Gastrocnemius medialis (tissue), 4 donors: Measurements from ENCODE around the gene OS9. TPM values are rescaled to one million over a fixed set of nuclear protein-coding genes. Genes with fewer than 3 reads are reported as not detected.

Experiments
- ATAC-seq, 2 donors: fragments of 150-250 bp; one replicate each; pipeline ENCODE4 v1.9.1; 2016
- DNase-seq, 2 donors: peaks; one replicate each; pipeline ENCODE4 v3.0.0-alpha.2; 2019
- H3K27ac ChIP-seq, 4 donors: fragments of 200-600 bp; sonication (generic); 1 replicate in 1 of 4; 2 replicates in 3 of 4; pipeline ENCODE4 v1.5.1; 2016 to 2018; ENCODE audit warnings: mild to moderate bottlenecking in 2 of 4, moderate library complexity in 1 of 4
- H3K27me3 ChIP-seq, 3 donors: fragments of 200-600 bp; sonication (generic) in 2 of 3; 1 replicate in 1 of 3; 2 replicates in 2 of 3; pipeline versions ENCODE4 v1.5.1 to v1.6.0; 2016 to 2019; ENCODE audit warnings: mild to moderate bottlenecking in 1 of 3, moderate library complexity in 1 of 3
- H3K36me3 ChIP-seq, 2 donors: fragments of 200-600 bp; sonication (generic) in 1 of 2; one replicate each; pipeline ENCODE4 v1.5.1; 2017 to 2018
- H3K4me1 ChIP-seq, 2 donors: fragments of 200-600 bp; sonication (generic) in 1 of 2; one replicate each; pipeline ENCODE4 v1.5.1; 2016 to 2017; ENCODE audit warnings: mild to moderate bottlenecking in 2 of 2
- H3K4me3 ChIP-seq, 4 donors: fragments of 200-600 bp; sonication (generic) in 3 of 4; 1 replicate in 1 of 4; 2 replicates in 3 of 4; pipeline ENCODE4 v1.5.1; 2016 to 2019; ENCODE audit warnings: mild to moderate bottlenecking in 2 of 4
- H3K9me3 ChIP-seq, 3 donors: fragments of 200-600 bp; sonication (generic) in 2 of 3; 1 replicate in 1 of 3; 2 replicates in 2 of 3; pipeline ENCODE4 v1.5.1; 2016 to 2019
- CTCF ChIP-seq, 5 experiments: fragments of 450-650 bp in 3 of 5; fragments of 200-600 bp in 2 of 5; sonication (generic) in 2 of 5; IDR thresholded peaks in 4 of 5; conservative IDR thresholded peaks in 1 of 5; 1 replicate in 4 of 5; 2 replicates in 1 of 5; pipeline ENCODE4 v1.5.1; 2016 to 2019; ENCODE audit warnings: antibody characterized with exemption in 5 of 5, mild to moderate bottlenecking in 3 of 5, moderate library complexity in 3 of 5
- POLR2A ChIP-seq, 2 donors: fragments of 450-650 bp; IDR thresholded peaks; one replicate each; pipeline ENCODE4 v1.6.1; 2017; ENCODE audit warnings: antibody characterized with exemption in 2 of 2, mild to moderate bottlenecking in 2 of 2, moderate library complexity in 2 of 2
- in situ Hi-C, 4 donors: fragments of 200-750 bp; cut with MboI; loops; one replicate each; pipeline versions ENCODE4 v1.15.0 to v1.8.0; 2017; ENCODE audit warnings: low sequenced_read_pairs in 4 of 4
- intact Hi-C: fragments of 100-400 bp; cut with DNase I; formaldehyde crosslinking; loops from one replicate; pipeline ENCODE4 v1.15.1; 2023; ENCODE audit warnings: low total_unique reads
- total RNA-seq, 4 donors: library from RNA; depleted of rRNA; stranded (reverse); fragments of >200 nt; gene quantifications; one replicate each; pipeline versions ENCODE4 v1.1.0 to v1.2.3, GENCODE V29; 2016

OS9 gene
- total RNA-seq, 4 donors from 2014 or later = 77.0 to 152 (median 106) TPM

GRCh38 chr12:57695770-57696432 lies 2.0 kb downstream of the OS9 start:
- TF ChIP-seq CTCF (IDR thresholded peaks at IDR 0.05 in 4 of 5, conservative IDR thresholded peaks at IDR 0.05 in 1 of 5) = no peak
- no peak for TF ChIP-seq POLR2A (IDR thresholded peaks at IDR 0.05)
- in situ Hi-C loops (no loop called here), intact Hi-C loops (loop anchor here (2.0 to 10.0 kb wide), 2 partner anchors 105 to 241 kb away; partner anchors contain the start of genes GLI1, INHBE and PIP4K2C)
- peaks cover 7% of the 10 kb centered on the region in 2 donors for H3K4me1 ChIP-seq
- DNase-seq (no peak), ATAC-seq (no peak)
- no peaks in the 10 kb centered on the region for H3K27me3 ChIP-seq
- no peak overlapping the region for H3K27ac ChIP-seq
- peaks cover 0 to 37% of the 10 kb centered on the region in 2 donors for H3K36me3 ChIP-seq
- H3K9me3 ChIP-seq = peaks cover 0 to 2% (median 0%) of the 10 kb centered on the region in 3 donors
- H3K4me3 ChIP-seq = no peak overlapping the region

- no peak for DNase-seq
- intact Hi-C loops = loop anchor here (10.0 kb wide), 1 partner anchor 242 kb away; the partner anchor contains the start of genes GLI1 and INHBE
- H3K9me3 ChIP-seq = peaks cover 0 to 2% (median 0%) of the 10 kb centered on the region in 3 donors
- H3K4me3 ChIP-seq = no peak overlapping the region
- no peak overlapping the region for H3K27ac ChIP-seq
- H3K27me3 ChIP-seq = no peaks in the 10 kb centered on the region
- TF ChIP-seq CTCF (IDR thresholded peaks at IDR 0.05 in 4 of 5, conservative IDR thresholded peaks at IDR 0.05 in 1 of 5) = no peak
- TF ChIP-seq POLR2A (IDR thresholded peaks at IDR 0.05) = no peak
- in situ Hi-C loops = no loop called here
- H3K4me1 ChIP-seq = peaks cover 7% of the 10 kb centered on the region in 2 donors
- ATAC-seq = no peak
- H3K36me3 ChIP-seq = peaks cover 0 to 44% of the 10 kb centered on the region in 2 donors
Observed at GRCh38 chr12:57697076-57697475, 3.1 kb downstream of the OS9 start.

- in situ Hi-C loops = no loop called here
- intact Hi-C loops = loop anchor here (10.0 kb wide), 1 partner anchor 244 kb away; the partner anchor contains the start of genes GLI1 and INHBE
- H3K4me1 ChIP-seq = peaks cover 7% of the 10 kb centered on the region in 2 donors
- no peak for TF ChIP-seq POLR2A (IDR thresholded peaks at IDR 0.05)
- TF ChIP-seq CTCF (IDR thresholded peaks at IDR 0.05 in 4 of 5, conservative IDR thresholded peaks at IDR 0.05 in 1 of 5) = no peak
- no peak overlapping the region for H3K4me3 ChIP-seq
- DNase-seq (no peak), ATAC-seq (no peak)
- H3K9me3 ChIP-seq = no peaks in the 10 kb centered on the region
- H3K36me3 ChIP-seq = peaks cover 0 to 50% of the 10 kb centered on the region in 2 donors
- H3K27ac ChIP-seq = no peak overlapping the region
- H3K27me3 ChIP-seq = no peaks in the 10 kb centered on the region
Observed at GRCh38 chr12:57698414-57698813, 4.5 kb downstream of the OS9 start.

GRCh38 chr12:57700317-57700716 lies 6.4 kb downstream of the OS9 start:
- H3K27ac ChIP-seq = no peak overlapping the region
- in situ Hi-C loops = no loop called here
- no peaks in the 10 kb centered on the region for H3K27me3 ChIP-seq
- ATAC-seq (no peak), DNase-seq (no peak)
- no peak overlapping the region for H3K4me3 ChIP-seq
- intact Hi-C loops = no loop called here
- H3K36me3 ChIP-seq = peaks cover 0 to 67% of the 10 kb centered on the region in 2 donors
- TF ChIP-seq CTCF (IDR thresholded peaks at IDR 0.05 in 4 of 5, conservative IDR thresholded peaks at IDR 0.05 in 1 of 5) (no peak), POLR2A (IDR thresholded peaks at IDR 0.05) (no peak)
- no peaks in the 10 kb centered on the region for H3K4me1 ChIP-seq
- peaks cover 0 to 6% (median 0%) of the 10 kb centered on the region in 3 donors for H3K9me3 ChIP-seq
